22Rv1 (cell line): ENCODE results near the gene PRPF40A.

ENCODE experiments used
- H3K27ac ChIP-seq: fragments of 450-650 bp; 2 replicates; pipeline ENCODE4 v1.5.1; 2017
- CTCF ChIP-seq: fragments of 450-650 bp; IDR thresholded peaks from 2 replicates; pipeline ENCODE4 v1.5.1; 2017; ENCODE audit warnings: mild to moderate bottlenecking
- ZFX ChIP-seq: fragments of 450-650 bp; IDR thresholded peaks from 2 replicates; pipeline ENCODE4 v1.6.1; 2017; ENCODE audit warnings: antibody characterized with exemption, borderline replicate concordance

PRPF40A gene

GRCh38 chr2:152674334-152674733 is 42.9 kb downstream of the PRPF40A start:
- no peak overlapping the region for H3K27ac ChIP-seq
- TF ChIP-seq ZFX (no peak), CTCF (no peak)

GRCh38 chr2:152664725-152665124 is 52.5 kb downstream of the PRPF40A start:
- H3K27ac ChIP-seq, result no peak overlapping the region
- TF ChIP-seq CTCF (no peak), ZFX (no peak)

GRCh38 chr2:152661076-152661475 is 56.2 kb downstream of the PRPF40A start:
- no peak overlapping the region for H3K27ac ChIP-seq

GRCh38 chr2:152658221-152658620 is 59.0 kb downstream of the PRPF40A start:
- TF ChIP-seq ZFX (no peak), CTCF (no peak)
- no peak overlapping the region for H3K27ac ChIP-seq

More at GRCh38 chr2:152661076-152661475, 56.2 kb downstream of the PRPF40A start:
- TF ChIP-seq ZFX, result no peak
- no peak for TF ChIP-seq CTCF

- no peak for TF ChIP-seq CTCF
- no peak for TF ChIP-seq ZFX
- no peak overlapping the region for H3K27ac ChIP-seq
Measured at GRCh38 chr2:152657043-152657442, 60.2 kb downstream of the PRPF40A start.

- TF ChIP-seq ZFX, result no peak
- TF ChIP-seq CTCF, result no peak
- H3K27ac ChIP-seq, result no peak overlapping the region
Measured at GRCh38 chr2:152655880-152656279, 61.4 kb downstream of the PRPF40A start.

GRCh38 chr2:152651834-152652233 is 65.4 kb downstream of the PRPF40A start:
- TF ChIP-seq ZFX (no peak), CTCF (no peak)
- no peak overlapping the region for H3K27ac ChIP-seq
